SH-SY5Y (cell line): ENCODE data around the gene C2CD3.

ENCODE experiments used
- GATA2 ChIP-seq: IDR thresholded peaks from 2 replicates; pipeline ENCODE4 v1.6.1; 2011; ENCODE audit warnings: mild to moderate bottlenecking, low read depth, low read length
- GATA3 ChIP-seq: IDR thresholded peaks from 2 replicates; pipeline ENCODE4 v1.6.1; 2011; ENCODE audit warnings: low read depth, mild to moderate bottlenecking, low read length, moderate library complexity

GRCh38 chr11:74077193-74077592, 93.6 kb downstream of the C2CD3 start:
- no peak for TF ChIP-seq GATA3
- TF ChIP-seq GATA2 = no peak
